ENCODE results near the gene LRRFIP1. TPM values are rescaled to one million over a fixed set of nuclear protein-coding genes. Genes with fewer than 3 reads are reported as not detected.

LRRFIP1 gene
- total and polyA plus RNA-seq, 4 experiments from 2014 or later, result 88.0 to 198 (median 117) TPM

- no peak overlapping the region for H3K4me3 ChIP-seq (ENCODE audit: low read length in 2 of 2)
- DNase-seq, result no peak
- H3K4me3 Mint-ChIP-seq, result peak overlapping the region in 1 of 8 donors; percentile 18
- H3K4me1 Mint-ChIP-seq, result no peaks in the 10 kb centered on the region
- peaks cover 0 to 4% of the 10 kb centered on the region in 2 donors for H3K36me3 Mint-ChIP-seq
- no peaks in the 10 kb centered on the region for H3K9me3 ChIP-seq (ENCODE audit: control insufficient read depth in 1 of 2, low read length in 2 of 2)
- ChIA-PET POLR2A (ENCODE audit: partially characterized antibody) (no interaction called here), CTCF (ENCODE audit: partially characterized antibody) (no interaction called here)
- H3K36me3 ChIP-seq (ENCODE audit: insufficient read depth, low read length), result no peaks in the 10 kb centered on the region
- H3K9me3 Mint-ChIP-seq, result peaks cover 0 to 4% (median 0%) of the 10 kb centered on the region in 8 donors
- no peak overlapping the region for H3K27ac Mint-ChIP-seq
- H3K27me3 ChIP-seq (ENCODE audit: insufficient read depth, low read length), result no peaks in the 10 kb centered on the region
- intact Hi-C loops (cut with micrococcal nuclease), result no loop called here
- peaks cover 2 to 3% of the 10 kb centered on the region in 2 donors for H3K27me3 Mint-ChIP-seq
- H3K4me1 ChIP-seq (ENCODE audit: insufficient read depth, low read length), result no peaks in the 10 kb centered on the region
- no peak overlapping the region for H3K27ac ChIP-seq (ENCODE audit: low read depth, low read length)
Observed at GRCh38 chr2:237643582-237644380, 16.4 kb downstream of the LRRFIP1 start.

GRCh38 chr2:237644381-237644703 lies 17.0 kb downstream of the LRRFIP1 start:
- Mint-ChIP-seq H3K27ac (no peak overlapping the region), H3K9me3 (peaks cover 0 to 4% (median 0%) of the 10 kb centered on the region in 8 donors), H3K4me3 (no peak overlapping the region), H3K4me1 (no peaks in the 10 kb centered on the region), H3K27me3 (peaks cover 2 to 4% of the 10 kb centered on the region in 2 donors), H3K36me3 (peaks cover 0 to 4% of the 10 kb centered on the region in 2 donors)
- H3K4me1 ChIP-seq (ENCODE audit: insufficient read depth, low read length), result no peaks in the 10 kb centered on the region
- H3K27ac ChIP-seq (ENCODE audit: low read depth, low read length), result no peak overlapping the region
- no peaks in the 10 kb centered on the region for H3K9me3 ChIP-seq (ENCODE audit: control insufficient read depth in 1 of 2, low read length in 2 of 2)
- ChIA-PET POLR2A (ENCODE audit: partially characterized antibody) (no interaction called here), CTCF (ENCODE audit: partially characterized antibody) (no interaction called here)
- intact Hi-C loops (cut with micrococcal nuclease), result no loop called here
- no peaks in the 10 kb centered on the region for H3K36me3 ChIP-seq (ENCODE audit: insufficient read depth, low read length)
- no peak for DNase-seq
- no peaks in the 10 kb centered on the region for H3K27me3 ChIP-seq (ENCODE audit: insufficient read depth, low read length)
- no peak overlapping the region for H3K4me3 ChIP-seq (ENCODE audit: low read length in 2 of 2)

- Histone ChIP-seq H3K27ac (ENCODE audit: low read depth, low read length) (no peak overlapping the region), H3K36me3 (ENCODE audit: insufficient read depth, low read length) (no peaks in the 10 kb centered on the region), H3K4me3 (ENCODE audit: low read length in 2 of 2) (no peak overlapping the region), H3K4me1 (ENCODE audit: insufficient read depth, low read length) (no peaks in the 10 kb centered on the region), H3K27me3 (ENCODE audit: insufficient read depth, low read length) (no peaks in the 10 kb centered on the region), H3K9me3 (ENCODE audit: control insufficient read depth in 1 of 2, low read length in 2 of 2) (no peaks in the 10 kb centered on the region)
- no peak overlapping the region for H3K4me3 Mint-ChIP-seq
- peaks cover 5 to 13% of the 10 kb centered on the region in 2 donors for H3K27me3 Mint-ChIP-seq
- DNase-seq, result no peak
- H3K36me3 Mint-ChIP-seq, result peaks cover 0 to 4% of the 10 kb centered on the region in 2 donors
- no peaks in the 10 kb centered on the region for H3K4me1 Mint-ChIP-seq
- ChIA-PET CTCF (ENCODE audit: partially characterized antibody) (no interaction called here), POLR2A (ENCODE audit: partially characterized antibody) (no interaction called here)
- no peak overlapping the region for H3K27ac Mint-ChIP-seq
- intact Hi-C loops (cut with micrococcal nuclease), result no loop called here
- peaks cover 0 to 4% (median 0%) of the 10 kb centered on the region in 8 donors for H3K9me3 Mint-ChIP-seq
Observed at GRCh38 chr2:237645261-237645660, 17.9 kb downstream of the LRRFIP1 start.

- no peak overlapping the region for H3K4me3 Mint-ChIP-seq
- CTCF ChIA-PET (ENCODE audit: partially characterized antibody), result no interaction called here
- POLR2A ChIA-PET (ENCODE audit: partially characterized antibody), result no interaction called here
Observed at GRCh38 chr2:237647176-237648015, 20.0 kb downstream of the LRRFIP1 start.

GRCh38 chr2:237648016-237648381 lies 20.6 kb downstream of the LRRFIP1 start:
- Mint-ChIP-seq H3K4me3 (no peak overlapping the region), H3K4me1 (no peaks in the 10 kb centered on the region), H3K9me3 (peaks cover 0 to 7% (median 2%) of the 10 kb centered on the region in 8 donors), H3K27ac (no peak overlapping the region), H3K27me3 (peaks cover 7 to 24% of the 10 kb centered on the region in 2 donors), H3K36me3 (peaks cover 2 to 8% of the 10 kb centered on the region in 2 donors)
- Histone ChIP-seq H3K27me3 (ENCODE audit: insufficient read depth, low read length) (no peaks in the 10 kb centered on the region), H3K4me3 (ENCODE audit: low read length in 2 of 2) (no peak overlapping the region), H3K4me1 (ENCODE audit: insufficient read depth, low read length) (no peaks in the 10 kb centered on the region), H3K27ac (ENCODE audit: low read depth, low read length) (no peak overlapping the region), H3K36me3 (ENCODE audit: insufficient read depth, low read length) (no peaks in the 10 kb centered on the region), H3K9me3 (ENCODE audit: control insufficient read depth in 1 of 2, low read length in 2 of 2) (no peaks in the 10 kb centered on the region)
- POLR2A ChIA-PET (ENCODE audit: partially characterized antibody), result no interaction called here
- no peak for DNase-seq
- intact Hi-C loops (cut with micrococcal nuclease), result no loop called here
- CTCF ChIA-PET (ENCODE audit: partially characterized antibody), result no interaction called here

More at GRCh38 chr2:237647176-237648015, 20.0 kb downstream of the LRRFIP1 start:
- Mint-ChIP-seq H3K4me1 (no peaks in the 10 kb centered on the region), H3K27ac (no peak overlapping the region), H3K36me3 (peaks cover 2 to 8% of the 10 kb centered on the region in 2 donors), H3K9me3 (peaks cover 0 to 7% (median under 1%) of the 10 kb centered on the region in 8 donors), H3K27me3 (peaks cover 7 to 22% of the 10 kb centered on the region in 2 donors)
- Histone ChIP-seq H3K27ac (ENCODE audit: low read depth, low read length) (no peak overlapping the region), H3K36me3 (ENCODE audit: insufficient read depth, low read length) (no peaks in the 10 kb centered on the region), H3K27me3 (ENCODE audit: insufficient read depth, low read length) (no peaks in the 10 kb centered on the region), H3K4me3 (ENCODE audit: low read length in 2 of 2) (no peak overlapping the region), H3K9me3 (ENCODE audit: control insufficient read depth in 1 of 2, low read length in 2 of 2) (no peaks in the 10 kb centered on the region), H3K4me1 (ENCODE audit: insufficient read depth, low read length) (no peaks in the 10 kb centered on the region)
- no peak for DNase-seq
- intact Hi-C loops (cut with micrococcal nuclease), result no loop called here

GRCh38 chr2:237649541-237650454 lies 22.4 kb downstream of the LRRFIP1 start:
- intact Hi-C loops (cut with micrococcal nuclease), result no loop called here
- POLR2A ChIA-PET (ENCODE audit: partially characterized antibody), result no interaction called here
- Mint-ChIP-seq H3K9me3 (peaks cover 0 to 7% (median 2%) of the 10 kb centered on the region in 8 donors), H3K27ac (peak overlapping the region in 1 of 7 donors; percentile 4), H3K4me3 (no peak overlapping the region), H3K4me1 (peaks cover 2 to 12% (median 5%) of the 10 kb centered on the region in 4 donors), H3K27me3 (peaks cover 7 to 28% of the 10 kb centered on the region in 2 donors), H3K36me3 (peaks cover 2 to 6% of the 10 kb centered on the region in 2 donors)
- DNase-seq, result no peak
- Histone ChIP-seq H3K36me3 (ENCODE audit: insufficient read depth, low read length) (no peaks in the 10 kb centered on the region), H3K9me3 (ENCODE audit: control insufficient read depth in 1 of 2, low read length in 2 of 2) (no peaks in the 10 kb centered on the region), H3K4me3 (ENCODE audit: low read length in 2 of 2) (no peak overlapping the region), H3K27ac (ENCODE audit: low read depth, low read length) (no peak overlapping the region), H3K27me3 (ENCODE audit: insufficient read depth, low read length) (no peaks in the 10 kb centered on the region), H3K4me1 (ENCODE audit: insufficient read depth, low read length) (no peaks in the 10 kb centered on the region)
- CTCF ChIA-PET (ENCODE audit: partially characterized antibody), result no interaction called here

GRCh38 chr2:237650455-237650850 lies 23.1 kb downstream of the LRRFIP1 start:
- no peak overlapping the region for H3K27ac Mint-ChIP-seq
- H3K36me3 Mint-ChIP-seq, result peaks cover 2 to 4% of the 10 kb centered on the region in 2 donors
- peaks cover 7 to 29% of the 10 kb centered on the region in 2 donors for H3K27me3 Mint-ChIP-seq
- POLR2A ChIA-PET (ENCODE audit: partially characterized antibody), result no interaction called here
- H3K27ac ChIP-seq (ENCODE audit: low read depth, low read length), result no peak overlapping the region
- H3K36me3 ChIP-seq (ENCODE audit: insufficient read depth, low read length), result no peaks in the 10 kb centered on the region
- CTCF ChIA-PET (ENCODE audit: partially characterized antibody), result no interaction called here
- H3K9me3 Mint-ChIP-seq, result peaks cover 0 to 7% (median 2%) of the 10 kb centered on the region in 8 donors
- H3K4me1 Mint-ChIP-seq, result peaks cover 4 to 16% (median 6%) of the 10 kb centered on the region in 4 donors
- H3K27me3 ChIP-seq (ENCODE audit: insufficient read depth, low read length), result no peaks in the 10 kb centered on the region
- intact Hi-C loops (cut with micrococcal nuclease), result no loop called here
- no peaks in the 10 kb centered on the region for H3K4me1 ChIP-seq (ENCODE audit: insufficient read depth, low read length)
- H3K9me3 ChIP-seq (ENCODE audit: control insufficient read depth in 1 of 2, low read length in 2 of 2), result no peaks in the 10 kb centered on the region
- no peak overlapping the region for H3K4me3 ChIP-seq (ENCODE audit: low read length in 2 of 2)
- H3K4me3 Mint-ChIP-seq, result no peak overlapping the region
- no peak for DNase-seq

All from CD4-positive, alpha-beta memory T cell (primary cell).